Measurements from ENCODE around the gene PLXNA3.
"Not testable (repeated sequence)": the region's sequence is repeated elsewhere in the genome, so short reads cannot be mapped to it uniquely, and the experiment has no call there.

PLXNA3 gene

DNA sequence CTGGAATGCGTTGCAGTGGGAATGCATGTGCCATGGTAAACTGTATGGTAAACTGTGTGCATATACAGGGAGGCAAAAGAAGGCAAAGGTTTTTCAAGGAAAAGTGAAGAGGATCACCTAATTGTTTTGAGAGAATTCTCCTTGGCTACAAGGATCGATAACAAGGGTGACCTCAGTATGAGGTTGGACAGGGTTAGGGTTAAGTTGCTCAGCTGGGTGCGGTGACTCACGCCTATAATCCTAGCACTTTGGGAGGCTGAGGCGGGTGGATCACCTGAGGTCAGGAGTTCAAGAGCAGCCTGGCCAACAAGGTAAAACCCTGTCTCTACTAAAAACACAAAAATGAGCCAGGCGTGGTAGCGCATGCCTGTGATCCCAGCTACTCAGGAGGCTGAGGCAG, 43.3 kb downstream of the PLXNA3 start:
- DNase-seq (ENCODE audit: low spot score): not testable (repeated sequence)

DNA sequence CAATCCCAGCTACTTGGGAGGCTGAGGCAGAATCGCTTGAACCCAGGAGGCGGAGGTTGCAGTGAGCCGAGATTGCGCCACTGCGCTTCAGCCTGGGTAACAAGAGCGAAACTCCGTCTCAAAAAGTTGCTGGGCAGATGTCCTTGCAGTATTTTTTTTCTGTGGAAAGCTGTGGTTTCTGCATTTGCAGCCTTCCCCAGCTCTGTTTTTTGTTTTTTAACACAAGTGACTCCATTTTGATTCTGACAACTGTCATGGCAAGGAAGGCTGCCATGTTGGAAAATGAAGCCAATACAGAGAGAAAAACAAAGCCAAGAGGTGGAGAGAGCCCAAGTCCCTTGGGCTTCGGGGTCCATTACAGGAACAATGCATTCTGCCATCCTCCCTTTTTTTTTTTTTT, 44.0 kb downstream of the PLXNA3 start:
- no peak for DNase-seq (ENCODE audit: low spot score)

DNA sequence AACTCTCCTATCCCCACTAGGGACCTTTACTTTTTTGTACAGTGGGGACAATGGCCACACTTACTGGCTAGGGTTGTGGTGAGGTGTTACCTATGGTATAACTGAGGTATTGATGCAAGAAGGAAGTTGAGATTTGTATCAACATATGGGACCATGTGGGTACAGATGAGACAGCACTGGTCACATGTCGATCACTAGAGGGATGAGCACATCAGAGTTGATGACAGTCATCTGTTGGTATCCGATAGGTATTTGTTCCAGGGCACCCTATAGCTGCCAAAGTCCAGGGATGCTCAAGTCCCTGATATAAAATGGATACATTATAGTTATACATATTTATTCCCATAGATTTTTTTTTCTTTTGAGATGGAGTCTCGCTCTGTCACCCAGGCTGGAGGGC, 44.9 kb downstream of the PLXNA3 start:
- no peak for DNase-seq (ENCODE audit: low spot score)

DNA sequence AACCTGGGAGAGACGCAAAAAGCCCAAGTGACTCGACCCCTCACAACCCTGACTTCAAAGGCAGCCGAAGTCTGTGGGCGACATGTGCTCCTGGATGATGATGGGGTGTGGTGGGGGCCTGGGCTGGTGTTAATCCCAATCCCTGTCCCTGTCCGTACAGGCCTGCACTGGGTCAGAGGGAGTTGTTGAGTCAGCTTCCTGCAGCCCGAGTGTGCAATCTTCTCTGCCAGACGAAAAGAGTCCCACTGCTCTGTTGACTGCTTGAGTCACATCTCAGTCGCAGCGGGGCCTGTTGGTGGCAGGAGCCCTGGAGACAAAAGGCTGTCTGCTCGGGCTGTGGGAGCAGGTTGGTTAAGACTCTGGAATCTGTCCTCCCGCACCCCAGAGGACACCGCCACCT, 47.7 kb downstream of the PLXNA3 start:
- no peak for DNase-seq (ENCODE audit: low spot score)

DNA sequence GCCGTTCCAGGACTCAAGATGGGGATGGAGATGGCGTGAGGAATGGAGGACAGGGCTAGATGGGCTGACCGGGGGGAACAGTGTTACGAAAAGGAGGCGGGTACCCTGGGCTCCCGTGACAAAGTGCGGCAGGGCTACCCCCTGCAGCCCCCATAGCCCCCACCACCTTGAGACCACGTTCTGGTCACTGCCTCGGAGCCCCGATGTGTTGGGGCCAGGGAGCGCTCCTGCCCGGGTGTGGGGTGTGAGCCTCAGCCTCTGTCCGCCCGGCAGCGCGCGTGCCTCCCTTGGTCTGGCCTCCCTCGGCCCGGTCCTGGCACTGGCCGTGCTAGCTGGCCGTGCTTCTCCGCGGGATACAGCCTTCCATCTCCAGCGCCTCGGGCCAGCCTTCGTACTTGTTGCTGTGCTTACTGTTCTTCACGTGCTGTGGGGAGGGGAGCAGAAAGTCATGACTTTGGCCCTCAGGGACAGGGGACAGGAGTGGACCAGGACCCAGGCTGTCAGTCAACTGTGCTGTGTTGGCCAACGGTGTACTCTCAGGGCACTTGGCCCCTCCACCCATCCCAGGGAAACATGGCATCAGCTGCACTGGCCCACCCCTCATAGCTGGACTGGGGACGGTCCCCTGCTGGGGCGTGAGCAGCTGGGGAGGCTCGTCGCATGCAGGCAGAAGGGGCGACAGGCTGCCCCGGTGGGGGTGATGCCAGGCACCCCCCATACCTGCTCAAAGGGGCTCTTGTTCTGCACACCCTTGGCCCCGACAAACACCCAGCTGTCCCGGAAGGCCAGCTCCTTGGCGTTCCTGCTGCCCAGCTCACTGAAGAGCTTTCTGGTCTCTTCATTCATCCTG, 48.6 kb downstream of the PLXNA3 start:
- no peak for DNase-seq (ENCODE audit: low spot score)

DNA sequence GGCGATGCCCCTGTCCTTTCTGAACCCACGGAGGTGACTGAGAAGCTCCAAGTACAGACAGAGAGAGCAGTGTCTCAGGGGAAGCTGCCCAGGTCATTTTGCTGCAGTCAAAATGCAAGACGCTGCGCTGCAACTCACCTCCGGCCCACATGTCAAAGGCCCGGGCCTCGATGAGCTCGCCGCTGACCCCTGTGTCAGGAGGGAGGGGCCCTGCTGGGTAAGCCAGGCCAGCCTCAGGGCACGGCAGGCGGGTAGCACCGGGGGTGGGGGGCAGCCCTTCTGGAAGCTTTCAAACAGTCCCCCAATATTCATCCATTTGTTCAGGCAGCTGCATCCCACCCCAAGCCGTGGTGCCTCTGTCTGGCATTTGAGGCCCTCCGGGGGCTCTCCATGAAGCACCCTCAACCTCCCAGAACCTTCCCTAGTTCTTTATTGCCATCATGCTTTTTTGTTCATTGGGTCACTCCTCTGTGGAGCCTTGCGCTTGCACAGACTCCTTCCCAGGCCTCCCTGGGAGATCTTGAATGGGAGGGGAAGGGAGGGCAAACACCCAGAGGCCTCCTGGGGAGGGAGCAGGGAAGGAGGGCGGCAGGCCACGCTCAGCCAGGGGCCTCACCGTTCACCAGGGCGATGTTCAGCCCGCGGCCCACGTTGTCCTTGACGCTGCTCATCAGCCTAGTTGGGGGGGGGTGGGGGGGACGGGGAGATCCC, 49.7 kb downstream of the PLXNA3 start:
- no peak for DNase-seq (ENCODE audit: low spot score)

DNA sequence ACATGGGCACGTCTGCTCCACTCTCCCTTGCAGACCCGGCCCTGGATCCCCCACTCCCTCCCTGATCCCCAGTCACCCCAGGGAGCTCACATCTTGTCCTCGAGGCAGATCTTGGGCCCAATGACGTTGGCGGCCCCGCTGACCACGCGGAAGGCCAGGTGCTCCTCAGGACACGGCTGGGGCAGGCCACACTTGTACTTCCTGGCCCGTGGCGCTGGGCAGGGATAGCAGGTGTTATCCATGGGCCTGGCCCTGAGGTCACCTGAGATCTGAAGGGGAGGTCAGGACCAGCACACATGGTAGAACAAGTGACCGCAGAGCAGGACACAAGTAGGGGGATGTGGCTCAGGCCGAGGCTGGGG, 50.3 kb downstream of the PLXNA3 start:
- DNase-seq (ENCODE audit: low spot score): no peak

DNA sequence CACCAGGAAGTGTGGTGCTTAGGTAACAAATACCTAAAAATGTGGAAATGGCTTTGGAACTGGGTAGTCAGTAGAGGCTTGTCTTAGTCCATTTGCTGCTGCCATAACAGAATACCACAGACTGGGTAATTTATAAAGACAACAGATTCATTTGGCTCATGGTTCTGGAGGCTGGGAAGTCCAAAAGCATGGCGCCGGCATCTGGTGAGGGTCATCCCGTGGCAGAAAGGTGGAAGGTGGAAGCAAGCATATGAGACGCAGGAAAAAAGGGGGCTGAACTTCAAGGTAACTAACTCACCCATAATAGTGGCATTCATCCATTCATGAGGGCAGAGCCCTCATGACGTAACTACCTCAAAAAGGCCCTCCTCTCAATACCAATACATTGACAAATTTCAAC, 51.4 kb downstream of the PLXNA3 start:
- DNase-seq (ENCODE audit: low spot score): no peak

DNA sequence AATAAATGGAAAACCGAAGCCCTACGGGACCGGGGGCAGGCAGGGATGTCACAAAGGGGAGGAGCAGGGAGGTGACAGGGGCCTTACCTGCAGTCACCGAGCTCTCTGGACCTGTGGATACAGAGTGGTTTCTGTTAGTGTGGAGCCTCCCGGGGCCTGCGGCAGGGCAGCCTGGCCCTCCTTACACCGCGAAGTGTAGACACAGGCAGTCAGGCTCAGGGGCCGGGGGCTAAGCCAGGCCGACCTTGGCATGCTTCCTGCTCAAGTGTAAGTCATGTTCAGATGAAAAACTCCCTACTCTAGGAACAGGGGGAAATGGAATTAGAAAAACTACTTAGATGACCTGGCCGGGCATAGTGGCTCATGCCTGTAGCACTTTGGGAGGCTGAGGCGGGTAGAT, 53.7 kb downstream of the PLXNA3 start:
- no peak for DNase-seq (ENCODE audit: low spot score)

DNA sequence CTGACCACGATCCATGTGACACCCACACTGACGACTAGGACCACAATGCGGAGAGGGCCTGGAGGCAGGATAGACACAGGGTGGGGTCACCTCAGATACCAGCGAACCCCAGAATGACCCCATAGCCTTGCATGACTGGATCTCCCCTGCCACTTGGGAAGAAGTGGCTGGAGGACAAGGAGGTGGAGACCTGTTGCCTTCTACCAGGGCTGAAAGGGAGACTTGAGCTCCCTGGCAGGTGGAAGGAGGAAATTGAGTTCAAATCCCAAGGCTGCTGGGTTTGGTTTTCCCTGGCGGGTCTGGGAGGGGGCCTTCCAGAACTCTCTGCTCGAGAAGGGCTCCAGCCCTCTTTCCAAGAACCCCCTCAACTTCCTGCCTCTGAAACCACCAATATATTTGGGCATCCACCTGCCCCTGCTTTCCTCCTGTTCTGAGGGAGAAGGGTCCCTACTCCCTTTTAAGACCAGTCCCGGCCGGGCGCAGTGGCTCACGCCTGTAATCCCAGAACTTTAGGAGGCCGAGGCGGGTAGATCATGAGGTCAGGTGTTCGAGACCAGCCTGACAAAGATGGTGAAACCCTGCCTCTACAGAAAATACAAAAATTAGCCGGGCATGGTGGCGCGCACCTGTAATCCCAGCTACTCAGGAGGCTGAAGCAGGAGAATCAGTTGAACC, 54.9 kb downstream of the PLXNA3 start:
- no peak for DNase-seq (ENCODE audit: low spot score)

DNA sequence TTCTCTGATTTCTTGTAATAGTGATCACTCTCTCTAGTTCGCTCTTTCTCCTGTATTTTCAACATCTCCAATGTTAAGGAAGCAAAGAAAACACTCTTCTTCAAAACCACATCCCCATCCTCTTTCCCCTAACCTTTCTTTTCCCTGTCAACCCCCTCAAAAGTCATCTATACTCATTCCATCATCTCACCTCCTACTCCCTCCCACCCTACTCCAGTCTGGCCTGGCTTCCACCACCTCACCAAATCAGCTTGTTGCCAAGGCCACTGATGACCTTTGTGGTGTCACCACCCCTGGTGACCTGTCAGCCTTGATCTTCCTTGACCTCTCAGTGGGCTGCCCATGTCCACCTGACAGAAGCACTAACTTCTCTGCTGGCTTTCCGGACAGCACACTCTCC, 55.6 kb downstream of the PLXNA3 start:
- no peak for DNase-seq (ENCODE audit: low spot score)

DNA sequence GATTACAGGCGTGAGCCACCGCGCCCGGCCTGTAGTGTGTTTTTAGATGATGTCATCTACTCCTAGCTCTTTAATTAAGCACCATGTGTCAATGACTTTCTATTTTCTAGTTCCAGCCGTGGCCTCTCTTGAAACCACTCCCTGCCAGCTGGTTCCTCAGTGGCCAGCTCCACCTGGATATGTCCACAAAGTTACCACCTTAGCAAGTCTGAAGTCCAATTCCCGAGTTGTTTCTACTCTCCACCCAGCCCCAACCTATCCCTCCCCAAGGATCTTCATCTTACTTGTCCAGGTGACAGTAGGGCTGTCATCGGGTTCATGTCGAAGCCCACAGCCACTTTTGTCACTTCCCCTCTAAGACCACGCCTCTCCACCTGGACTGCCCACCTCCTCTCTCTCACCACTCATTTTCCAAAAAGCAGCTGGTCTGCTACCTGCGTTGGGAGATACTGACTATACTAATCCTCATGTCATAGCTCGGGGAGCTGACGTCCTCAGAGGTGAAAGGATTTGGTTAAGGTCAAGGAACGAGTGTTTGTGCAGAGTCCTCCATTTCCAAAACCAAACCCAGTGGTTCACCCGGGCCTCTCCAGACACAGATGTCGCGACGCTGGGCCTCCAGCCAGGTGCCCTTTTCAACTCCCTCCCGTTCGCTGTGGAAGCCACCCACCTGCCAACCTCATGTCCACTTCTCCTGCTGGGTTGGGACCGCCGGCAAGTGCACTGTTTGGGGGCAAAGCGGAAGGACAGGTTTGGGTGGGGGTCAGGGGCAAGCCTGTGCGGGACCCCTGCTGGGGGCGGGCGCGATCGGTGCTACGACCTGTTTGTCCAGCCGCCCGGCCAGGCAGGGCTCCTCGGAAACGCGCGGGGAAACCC, 57.2 kb downstream of the PLXNA3 start:
- DNase-seq (ENCODE audit: low spot score): no peak

DNA sequence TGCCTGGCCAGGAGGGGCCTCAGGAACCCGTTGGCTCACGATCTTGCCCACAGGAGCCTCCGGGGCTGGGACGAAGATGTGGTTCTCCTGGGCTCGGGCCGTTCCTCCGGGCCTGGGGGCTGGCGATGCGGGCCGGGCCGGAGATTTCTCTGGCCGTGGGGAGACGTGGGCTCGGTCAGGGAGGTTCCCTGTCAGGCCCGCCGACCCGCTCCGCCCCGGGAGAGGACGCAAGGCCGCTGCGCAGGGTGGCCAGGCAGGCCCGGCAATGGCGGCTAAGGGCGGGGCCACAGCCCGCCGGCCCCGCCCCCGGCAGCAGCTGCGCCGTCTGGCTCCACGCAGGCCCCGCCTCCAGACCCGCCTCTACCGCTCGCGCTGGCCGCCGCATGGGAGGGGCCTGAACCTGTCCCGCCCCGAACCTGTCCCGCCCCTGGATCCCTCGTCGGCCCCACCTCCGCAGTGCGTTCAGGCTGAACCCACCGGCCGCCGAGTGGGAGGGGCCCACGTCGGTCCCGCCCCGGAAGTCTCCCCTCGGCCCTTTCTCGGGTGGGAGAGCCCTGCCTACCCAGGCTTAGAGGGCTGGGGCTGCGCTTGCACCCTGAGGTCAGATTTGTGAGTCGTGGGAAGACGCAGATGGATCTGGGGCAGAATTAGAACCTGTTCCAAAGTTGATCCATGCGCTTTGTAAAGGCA, 58.0 kb downstream of the PLXNA3 start, which contains the start of gene FAM3A:
TSS of gene FAM3A (minus strand) at position 267 of the 690 bp plus-strand sequence. CDS start 460 bp downstream, outside the sequence.
- peak; percentile 80 for DNase-seq (ENCODE audit: low spot score)

DNA sequence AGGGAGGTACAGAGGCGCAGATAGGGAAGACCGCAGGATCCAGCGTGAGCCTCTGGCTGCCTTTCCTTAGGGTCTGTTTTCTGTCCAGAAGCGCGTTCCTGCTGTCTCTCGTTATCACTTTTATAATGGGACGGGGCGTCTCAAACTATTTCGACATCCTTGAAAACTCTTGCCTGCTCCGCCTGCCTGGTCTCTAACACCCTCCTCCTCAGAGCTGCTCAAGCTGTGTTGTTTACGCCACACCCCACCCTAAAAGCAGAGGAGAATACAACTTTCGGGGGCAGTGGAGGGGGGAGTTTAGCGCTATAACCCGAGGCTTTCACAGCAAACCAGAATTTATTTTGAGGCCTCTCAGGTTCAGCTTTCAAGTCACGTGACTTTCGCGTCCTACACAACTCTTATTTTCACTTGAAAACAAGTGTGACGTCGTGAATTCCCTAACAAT, 58.6 kb downstream of the PLXNA3 start:
- no peak for DNase-seq (ENCODE audit: low spot score)

DNA sequence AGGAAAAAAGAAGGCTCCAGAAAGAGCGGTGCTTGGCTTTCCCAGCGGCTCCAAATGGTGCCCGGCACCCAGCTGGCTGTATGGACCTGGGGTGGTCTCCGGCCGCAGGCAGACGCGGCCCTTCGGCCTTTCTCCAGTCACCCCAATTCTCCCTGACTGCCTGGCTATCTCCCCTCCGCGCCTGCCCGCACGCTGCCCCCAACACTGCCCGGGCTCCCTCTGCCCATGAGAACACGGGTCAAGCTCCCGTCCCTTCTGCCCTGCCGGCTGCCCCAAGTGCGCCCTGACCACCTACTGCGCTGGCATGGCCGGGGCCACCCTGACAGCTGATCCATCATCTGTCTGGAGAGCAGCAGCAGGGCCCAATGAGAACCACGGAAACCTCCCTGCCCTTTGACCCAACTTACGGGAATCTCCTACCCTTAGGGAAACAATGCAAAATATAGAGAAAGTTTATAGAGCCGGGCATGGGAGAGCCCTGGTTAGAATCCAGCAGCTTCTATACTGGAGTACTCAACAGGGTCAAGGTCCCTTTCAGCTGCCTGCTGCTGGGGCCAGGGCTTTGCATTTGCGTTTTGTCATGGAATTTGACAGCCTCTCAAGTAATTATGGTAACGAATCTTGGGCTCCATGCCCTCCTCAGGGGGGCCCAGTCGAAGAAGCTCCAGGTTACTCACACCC, 59.2 kb downstream of the PLXNA3 start:
- DNase-seq (ENCODE audit: low spot score): no peak

DNA sequence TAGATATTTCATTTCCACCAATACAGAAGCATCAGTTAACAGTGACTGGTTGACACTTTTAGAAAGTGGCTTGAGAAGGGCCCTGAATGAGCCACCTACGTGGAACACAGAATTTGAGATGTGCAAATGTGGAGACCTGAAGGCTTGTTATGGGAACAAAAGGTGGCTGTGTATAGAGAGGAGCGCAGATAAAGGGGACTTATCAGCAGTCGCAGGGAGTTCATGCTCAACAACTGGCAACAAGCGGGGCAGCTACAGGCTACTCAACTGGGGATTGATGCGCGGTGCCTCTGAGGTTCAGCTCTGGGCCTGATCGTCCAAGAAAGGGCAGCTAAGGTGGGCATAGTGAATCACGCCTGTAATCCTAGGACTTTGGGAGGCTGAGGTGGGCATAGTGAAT, 61.3 kb downstream of the PLXNA3 start:
- no peak for DNase-seq (ENCODE audit: low spot score)

DNA sequence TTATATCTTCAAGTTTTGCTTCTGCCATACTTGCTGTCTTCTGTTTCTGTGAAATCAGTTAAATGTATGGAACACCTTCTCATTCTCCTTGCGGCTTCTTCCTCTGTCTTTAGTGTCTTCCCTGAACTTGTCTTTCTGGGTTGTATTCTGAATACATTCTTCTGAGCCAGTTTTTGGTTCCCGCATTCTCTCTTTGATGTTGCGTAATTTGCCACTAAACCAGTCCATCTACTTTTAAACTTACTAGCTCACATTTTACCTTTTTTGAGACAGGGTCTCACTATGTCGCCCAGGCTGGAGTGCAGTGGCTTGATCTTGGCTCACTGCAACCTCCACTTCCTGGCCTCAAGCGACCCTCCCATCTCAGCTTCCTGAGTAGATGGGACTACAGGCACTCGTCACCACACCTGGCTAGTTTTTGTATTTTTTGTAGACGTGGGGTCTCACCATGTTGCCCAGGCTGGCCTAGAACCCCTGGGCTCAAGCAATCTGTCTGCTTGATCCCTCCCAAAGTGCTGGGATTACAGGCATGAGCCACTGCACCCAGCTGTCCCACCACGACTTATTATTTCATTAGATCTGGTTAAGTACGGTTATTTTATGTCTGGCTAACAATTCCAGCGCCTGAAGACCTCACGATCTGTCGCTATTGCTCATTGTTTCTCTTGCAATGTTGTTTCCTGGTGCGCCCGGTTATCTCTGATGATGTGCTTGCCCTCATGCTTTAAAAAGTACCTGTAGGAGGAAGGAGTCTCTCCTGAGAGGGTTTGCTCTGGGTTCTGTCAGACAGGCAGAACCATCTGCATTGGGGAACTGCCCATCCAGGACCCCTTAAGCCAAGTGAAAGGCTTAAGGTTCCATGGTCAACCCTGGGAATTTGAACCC, 67.8 kb downstream of the PLXNA3 start:
- no peak for DNase-seq (ENCODE audit: low spot score)

DNA sequence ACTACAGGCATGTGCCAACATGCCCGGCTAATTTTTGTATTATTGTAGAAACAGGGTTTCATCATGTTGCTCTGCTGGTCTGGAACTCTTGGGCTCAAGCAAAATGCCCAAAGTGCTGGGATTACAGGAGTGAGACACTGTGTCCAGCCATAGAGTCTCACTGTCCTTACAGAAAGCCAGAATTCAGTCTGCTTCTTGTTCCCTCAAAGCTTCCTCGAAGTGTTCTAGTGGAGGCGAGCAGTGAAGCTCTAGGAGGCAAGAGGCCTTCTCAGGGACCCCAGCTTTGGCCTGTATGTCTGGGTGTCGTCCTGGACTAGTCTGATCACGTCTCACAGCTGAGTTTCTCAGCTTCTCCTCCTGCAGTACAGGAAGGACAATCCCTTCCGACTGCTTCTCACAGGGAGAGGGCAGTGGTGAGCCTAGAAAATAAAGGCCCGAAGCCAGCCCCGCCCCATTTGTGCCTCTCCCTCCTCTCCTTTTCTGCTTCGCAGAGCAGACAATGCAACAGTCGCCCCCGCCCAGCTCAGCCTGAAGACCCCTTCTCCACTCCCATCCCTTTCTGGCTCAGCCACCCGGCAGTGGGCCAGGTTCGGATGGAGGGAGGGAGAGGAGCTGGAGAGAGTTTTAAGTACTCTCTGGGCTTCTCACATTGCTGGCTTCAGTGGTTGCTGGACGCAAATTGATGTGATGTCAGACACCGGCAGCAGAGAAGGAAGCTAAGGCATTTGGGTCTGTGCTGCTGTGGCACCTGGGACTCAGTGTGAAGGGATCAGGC, 69.0 kb downstream of the PLXNA3 start:
- DNase-seq (ENCODE audit: low spot score): peak; percentile 54
